Measurements from ENCODE around the gene SHISA7. TPM values are rescaled to one million over a fixed set of nuclear protein-coding genes. Genes with fewer than 3 reads are reported as not detected.
"Not testable (repeated sequence)": the region's sequence is repeated elsewhere in the genome, so short reads cannot be mapped to it uniquely, and the experiment has no call there.

SHISA7 gene
- total and polyA plus RNA-seq, 10 donors = 0.03 to 0.27 TPM; not detected in 8

DNA sequence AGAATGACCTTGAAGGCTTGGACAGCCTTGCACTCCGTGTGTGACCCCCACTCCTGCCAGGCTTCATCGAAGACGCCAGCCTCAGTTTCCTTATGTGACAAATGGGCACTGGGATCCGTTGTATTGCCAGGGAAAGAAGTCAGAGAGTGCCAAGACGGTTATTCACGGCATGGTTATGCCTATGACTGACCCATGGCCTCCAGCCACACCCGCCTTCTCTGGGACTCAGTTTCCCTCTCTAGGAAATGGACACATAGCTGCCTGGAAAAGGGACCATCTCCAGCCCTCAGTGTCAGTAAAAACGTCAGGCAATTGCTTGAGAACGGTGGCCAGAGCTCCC lies 34.6 kb downstream of the SHISA7 start:
- 68 to 80% (median 71%) methylated on average over 9 of the region's 9 CpGs for WGBS, 5 donors
- peak; percentile 79 for DNase-seq

DNA sequence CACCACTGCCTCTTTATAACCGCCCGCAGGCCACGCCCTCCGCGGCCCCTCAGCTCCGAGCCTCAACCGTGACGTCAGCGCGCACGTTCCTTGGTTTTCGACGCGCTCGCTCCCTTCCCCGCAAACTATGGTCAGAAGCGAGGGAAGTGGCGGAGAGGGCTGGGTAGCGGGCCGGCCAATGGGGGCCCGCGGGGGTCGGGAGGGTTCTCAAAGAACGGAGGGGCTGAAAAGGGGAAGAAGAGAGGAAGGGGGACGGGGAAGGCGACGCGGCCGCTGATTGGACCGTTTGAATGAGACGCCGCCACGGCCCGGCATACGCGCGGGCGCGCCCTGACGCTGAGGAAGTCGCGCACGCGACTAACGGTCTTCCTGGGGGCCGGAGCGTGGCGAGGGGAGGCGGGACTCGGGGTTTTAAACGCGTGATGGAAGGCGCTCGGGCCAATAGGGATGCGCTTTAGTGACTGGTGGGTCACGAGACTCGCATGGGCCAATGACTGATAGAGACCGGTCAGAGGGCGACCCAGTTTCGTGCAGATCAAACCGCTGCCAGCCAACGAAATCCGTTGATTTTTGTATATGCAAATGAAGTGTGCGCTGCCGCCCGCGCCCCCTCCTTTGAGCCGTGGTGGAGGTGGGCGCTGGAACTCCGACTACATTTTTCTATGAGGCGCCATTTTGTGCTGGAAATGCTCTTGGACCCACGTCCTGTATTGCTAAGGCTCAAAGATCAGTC lies 35.1 kb downstream of the SHISA7 start:
- H3K27me3 ChIP-seq (replicated peaks in 1 of 7) = no peaks in the 10 kb centered on the region
- H3K36me3 ChIP-seq = peaks cover 0 to 35% (median 16%) of the 10 kb centered on the region in 6 donors
- H3K27ac ChIP-seq = peak overlapping the region; percentile 93 to 99 (median 98)
- DNase-seq = peak; percentile 99
- WGBS, 5 donors = 0 to 1% (median 0%) methylated on average over 59 to 72 of the region's 72 CpGs
- H3K9me3 ChIP-seq = peaks cover 0 to 11% (median 0%) of the 10 kb centered on the region in 8 donors
- H3K4me3 ChIP-seq = peak overlapping the region; percentile 63 to 93 (median 82)
- TF ChIP-seq POLR2A (IDR thresholded peaks at IDR 0.05) (no peak), POLR2AphosphoS5 (IDR thresholded peaks at IDR 0.05) (peak; percentile 64 to 100 (median 87))
- TF ChIP-seq, protein P1, sequence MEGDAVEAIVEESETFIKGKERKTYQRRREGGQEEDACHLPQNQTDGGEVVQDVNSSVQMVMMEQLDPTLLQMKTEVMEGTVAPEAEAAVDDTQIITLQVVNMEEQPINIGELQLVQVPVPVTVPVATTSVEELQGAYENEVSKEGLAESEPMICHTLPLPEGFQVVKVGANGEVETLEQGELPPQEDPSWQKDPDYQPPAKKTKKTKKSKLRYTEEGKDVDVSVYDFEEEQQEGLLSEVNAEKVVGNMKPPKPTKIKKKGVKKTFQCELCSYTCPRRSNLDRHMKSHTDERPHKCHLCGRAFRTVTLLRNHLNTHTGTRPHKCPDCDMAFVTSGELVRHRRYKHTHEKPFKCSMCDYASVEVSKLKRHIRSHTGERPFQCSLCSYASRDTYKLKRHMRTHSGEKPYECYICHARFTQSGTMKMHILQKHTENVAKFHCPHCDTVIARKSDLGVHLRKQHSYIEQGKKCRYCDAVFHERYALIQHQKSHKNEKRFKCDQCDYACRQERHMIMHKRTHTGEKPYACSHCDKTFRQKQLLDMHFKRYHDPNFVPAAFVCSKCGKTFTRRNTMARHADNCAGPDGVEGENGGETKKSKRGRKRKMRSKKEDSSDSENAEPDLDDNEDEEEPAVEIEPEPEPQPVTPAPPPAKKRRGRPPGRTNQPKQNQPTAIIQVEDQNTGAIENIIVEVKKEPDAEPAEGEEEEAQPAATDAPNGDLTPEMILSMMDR (IDR thresholded peaks at IDR 0.05 in 8 of 11, conservative IDR thresholded peaks at IDR 0.05 in 3 of 11) = peak in 2 of 11 experiments; percentile 10 to 27
- H3K4me1 ChIP-seq = peaks cover 7 to 46% (median 26%) of the 10 kb centered on the region in 6 donors
- intact Hi-C loops (cut with DNase I; ENCODE audit: low total_unique reads) = no loop called here

More for the DNA sequence above, 34.6 kb downstream of the SHISA7 start:
- H3K9me3 ChIP-seq = peaks cover 0 to 11% (median 0%) of the 10 kb centered on the region in 8 donors
- H3K4me3 ChIP-seq = peak overlapping the region in 7 of 8 donors; percentile 63 to 93 (median 81)
- TF ChIP-seq, protein P1 (IDR thresholded peaks at IDR 0.05 in 8 of 11, conservative IDR thresholded peaks at IDR 0.05 in 3 of 11) = no peak
- TF ChIP-seq POLR2A (IDR thresholded peaks at IDR 0.05) (no peak), POLR2AphosphoS5 (IDR thresholded peaks at IDR 0.05) (no peak)
- H3K27ac ChIP-seq = peak overlapping the region; percentile 93 to 99 (median 98)
- H3K27me3 ChIP-seq (replicated peaks in 1 of 7) = no peaks in the 10 kb centered on the region
- peaks cover 7 to 41% (median 25%) of the 10 kb centered on the region in 6 donors for H3K4me1 ChIP-seq
- H3K36me3 ChIP-seq = peaks cover 0 to 29% (median 11%) of the 10 kb centered on the region in 6 donors
- intact Hi-C loops (cut with DNase I; ENCODE audit: low total_unique reads) = no loop called here

DNA sequence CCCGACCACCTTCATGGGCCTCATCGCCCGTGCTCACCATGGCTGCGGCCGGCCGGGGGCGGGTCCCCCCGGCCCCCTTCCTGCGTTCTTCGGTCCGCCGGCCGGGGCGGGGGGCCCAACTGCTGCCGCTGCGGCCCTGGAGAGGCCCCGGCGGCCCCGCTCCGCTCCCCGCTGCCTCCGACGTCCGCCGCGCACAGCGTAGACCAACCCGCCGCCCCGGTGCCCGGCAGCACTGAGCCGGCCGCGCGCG lies 35.6 kb downstream of the SHISA7 start, which contains the start of gene UBE2S:
Gene UBE2S (minus strand): TSS at position 239 of the 250 bp plus-strand sequence. CDS start 199 bp downstream, at position 40.
- 0 to 1% (median 0%) methylated on average over 1 to 36 of the region's 36 CpGs; no CpG with 5 or more reads in 1 of the 5 donors for WGBS, 5 donors
- TF ChIP-seq POLR2A (IDR thresholded peaks at IDR 0.05) (peak in 2 of 3 donors; percentile 87 to 94), POLR2AphosphoS5 (IDR thresholded peaks at IDR 0.05) (peak in 2 of 3 donors; percentile 98 to 100)
- H3K4me1 ChIP-seq = peaks cover 7 to 51% (median 26%) of the 10 kb centered on the region in 6 donors
- H3K27ac ChIP-seq = peak within 1 kb of the TSS; percentile 93 to 99 (median 98)
- peak within 1 kb of the TSS; percentile 63 to 93 (median 82) for H3K4me3 ChIP-seq
- DNase-seq; intact Hi-C loops (cut with DNase I; ENCODE audit: low total_unique reads); H3K27me3 ChIP-seq (replicated peaks in 1 of 7): not testable (repeated sequence)
- H3K36me3 ChIP-seq = peaks cover 0 to 40% (median 20%) of the 10 kb centered on the region in 6 donors
- peaks cover 0 to 11% (median 0%) of the 10 kb centered on the region in 8 donors for H3K9me3 ChIP-seq

DNA sequence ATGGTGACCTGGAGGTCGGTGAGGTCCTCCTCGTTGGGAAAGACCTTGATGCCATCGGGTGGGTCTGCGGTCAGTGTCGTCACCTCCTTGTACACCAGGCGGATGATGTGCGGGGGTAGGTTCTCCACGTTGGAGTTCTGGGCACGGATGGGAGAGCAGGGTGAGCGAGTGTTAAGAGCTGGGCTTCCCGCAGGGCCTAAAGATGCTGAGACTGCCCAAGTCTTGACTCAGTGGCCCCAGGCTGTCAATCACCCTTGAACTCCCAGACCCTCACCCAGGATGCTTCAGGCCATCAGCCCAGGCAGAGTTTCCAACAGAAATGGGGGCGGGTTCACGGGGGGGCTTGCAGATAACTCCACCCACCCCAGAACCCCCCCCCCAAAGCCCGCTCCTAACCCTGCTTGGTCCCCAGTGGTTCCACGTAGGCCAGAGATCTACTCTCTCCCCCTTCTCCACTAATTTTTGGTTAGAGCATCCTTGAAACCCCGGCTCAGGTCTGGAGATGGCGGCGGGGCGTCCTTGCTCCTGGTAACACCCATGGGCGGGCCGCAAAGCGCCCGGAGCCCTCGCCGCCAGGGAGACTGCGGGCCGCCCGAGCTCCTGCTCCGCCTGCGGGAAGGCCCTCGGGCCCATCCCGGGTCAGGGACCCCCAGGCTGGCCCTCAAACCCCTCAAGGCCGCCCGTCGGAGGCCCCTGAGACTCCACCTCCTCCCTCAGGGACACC lies 36.1 kb downstream of the SHISA7 start:
- intact Hi-C loops (cut with DNase I; ENCODE audit: low total_unique reads) = no loop called here
- Histone ChIP-seq H3K27me3 (replicated peaks in 1 of 7) (no peaks in the 10 kb centered on the region), H3K36me3 (peaks cover 0 to 44% (median 25%) of the 10 kb centered on the region in 6 donors), H3K4me3 (peak overlapping the region; percentile 63 to 93 (median 82)), H3K9me3 (peaks cover 0 to 11% (median 0%) of the 10 kb centered on the region in 8 donors), H3K4me1 (peaks cover 7 to 53% (median 26%) of the 10 kb centered on the region in 6 donors), H3K27ac (peak overlapping the region; percentile 93 to 99 (median 98))
- 8 to 13% (median 11%) methylated on average over 23 to 35 of the region's 35 CpGs for WGBS, 5 donors
- no peak for DNase-seq
- TF ChIP-seq POLR2AphosphoS5 (IDR thresholded peaks at IDR 0.05) = no peak
- TF ChIP-seq, protein P1 (IDR thresholded peaks at IDR 0.05 in 8 of 11, conservative IDR thresholded peaks at IDR 0.05 in 3 of 11) = no peak
- TF ChIP-seq POLR2A (IDR thresholded peaks at IDR 0.05) = no peak

All from spleen (tissue), 11 donors.